Activated T-cell treated with anti-CD3 and anti-CD28 coated beads for 48 hours (primary cell): ENCODE measurements around the gene PIMREG.

Experiments used
- DNase-seq: peaks from one replicate; pipeline ENCODE4 v3.0.0-alpha.2; 2020; ENCODE audit warnings: low read depth

The PIMREG gene

DNA sequence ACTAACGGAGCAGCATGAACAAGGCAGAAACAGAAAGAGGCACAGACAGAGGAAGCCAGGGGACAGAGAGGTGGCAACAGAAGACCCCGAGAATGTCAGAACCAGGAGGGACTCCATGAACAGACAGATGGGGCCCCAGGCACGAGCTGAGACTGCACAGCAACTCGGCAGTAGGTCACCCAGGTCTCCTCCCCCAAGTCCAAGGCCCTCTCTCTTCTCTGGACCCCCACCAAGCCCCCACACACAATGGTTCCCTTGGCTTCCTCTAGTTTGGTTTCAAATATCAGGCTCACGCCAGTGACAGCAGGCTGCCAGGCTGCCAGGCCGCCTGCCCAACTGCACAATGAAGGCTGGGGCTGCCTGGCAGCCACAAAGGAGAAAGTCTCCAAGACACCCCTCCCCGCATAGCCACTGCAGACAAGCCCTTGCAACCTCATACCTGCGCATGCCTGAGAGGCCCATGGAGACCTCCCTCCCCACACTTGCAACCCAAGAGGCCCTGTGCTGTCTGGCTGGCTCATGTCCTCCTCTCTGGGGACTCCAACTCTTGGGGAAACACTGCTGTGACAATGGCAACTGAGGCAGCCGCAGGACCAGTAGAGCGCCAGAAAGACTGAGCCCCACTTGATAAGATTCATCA lies 54.8 kb downstream of the PIMREG start:
- no peak for DNase-seq
